ENCODE data around the gene TBXAS1. TPM values are rescaled to one million over a fixed set of nuclear protein-coding genes. Genes with fewer than 3 reads are reported as not detected.

Gene TBXAS1
- total RNA-seq, 1 donor from 2014 or later = 9.9 TPM

GRCh38 chr7:139948587-139949335, 119.7 kb downstream of the TBXAS1 start:
- Histone ChIP-seq H3K9me3 (ENCODE audit: control insufficient read depth in 3 of 3, low read length in 3 of 3) (peaks cover 0 to 5% (median 4%) of the 10 kb centered on the region in 3 donors), H3K27ac (ENCODE audit: low read depth, low read length) (no peak overlapping the region), H3K9ac (ENCODE audit: low read depth in 1 of 3, low read length in 3 of 3) (no peak overlapping the region), H3K4me3 (ENCODE audit: low read length in 3 of 3) (no peak overlapping the region), H3K36me3 (ENCODE audit: control insufficient read depth in 3 of 3, insufficient read depth in 3 of 3, low read length in 3 of 3) (peaks cover 0 to 2% (median 0%) of the 10 kb centered on the region in 3 donors), H3K27me3 (ENCODE audit: control insufficient read depth in 3 of 3, insufficient read depth in 3 of 3, low read length in 3 of 3) (peaks cover 0 to 6% (median 5%) of the 10 kb centered on the region in 3 donors), H3K4me1 (ENCODE audit: control insufficient read depth in 3 of 3, insufficient read depth in 3 of 3, low read length in 3 of 3) (no peaks in the 10 kb centered on the region)

GRCh38 chr7:139949629-139950028, 120.6 kb downstream of the TBXAS1 start:
- H3K27me3 ChIP-seq (ENCODE audit: control insufficient read depth in 3 of 3, insufficient read depth in 3 of 3, low read length in 3 of 3) = peaks cover 0 to 5% (median 2%) of the 10 kb centered on the region in 3 donors
- peaks cover 0 to 5% (median 4%) of the 10 kb centered on the region in 3 donors for H3K9me3 ChIP-seq (ENCODE audit: control insufficient read depth in 3 of 3, low read length in 3 of 3)
- no peaks in the 10 kb centered on the region for H3K4me1 ChIP-seq (ENCODE audit: control insufficient read depth in 3 of 3, insufficient read depth in 3 of 3, low read length in 3 of 3)
- H3K27ac ChIP-seq (ENCODE audit: low read depth, low read length) = no peak overlapping the region
- H3K9ac ChIP-seq (ENCODE audit: low read depth in 1 of 3, low read length in 3 of 3) = no peak overlapping the region
- H3K36me3 ChIP-seq (ENCODE audit: control insufficient read depth in 3 of 3, insufficient read depth in 3 of 3, low read length in 3 of 3) = peaks cover 0 to 2% (median 0%) of the 10 kb centered on the region in 3 donors
- H3K4me3 ChIP-seq (ENCODE audit: low read length in 3 of 3) = no peak overlapping the region

- Histone ChIP-seq H3K27ac (ENCODE audit: low read depth, low read length) (no peak overlapping the region), H3K9ac (ENCODE audit: low read depth in 1 of 3, low read length in 3 of 3) (no peak overlapping the region), H3K4me1 (ENCODE audit: control insufficient read depth in 3 of 3, insufficient read depth in 3 of 3, low read length in 3 of 3) (no peaks in the 10 kb centered on the region), H3K27me3 (ENCODE audit: control insufficient read depth in 3 of 3, insufficient read depth in 3 of 3, low read length in 3 of 3) (peaks cover 0 to 3% (median 0%) of the 10 kb centered on the region in 3 donors), H3K4me3 (ENCODE audit: low read length in 3 of 3) (no peak overlapping the region), H3K36me3 (ENCODE audit: control insufficient read depth in 3 of 3, insufficient read depth in 3 of 3, low read length in 3 of 3) (no peaks in the 10 kb centered on the region), H3K9me3 (ENCODE audit: control insufficient read depth in 3 of 3, low read length in 3 of 3) (peaks cover 0 to 2% (median 0%) of the 10 kb centered on the region in 3 donors)
Measured at GRCh38 chr7:139950881-139951525, 121.9 kb downstream of the TBXAS1 start.

GRCh38 chr7:139953229-139953628, 124.2 kb downstream of the TBXAS1 start:
- Histone ChIP-seq H3K4me1 (ENCODE audit: control insufficient read depth in 3 of 3, insufficient read depth in 3 of 3, low read length in 3 of 3) (no peaks in the 10 kb centered on the region), H3K27me3 (ENCODE audit: control insufficient read depth in 3 of 3, insufficient read depth in 3 of 3, low read length in 3 of 3) (no peaks in the 10 kb centered on the region), H3K9ac (ENCODE audit: low read depth in 1 of 3, low read length in 3 of 3) (no peak overlapping the region), H3K27ac (ENCODE audit: low read depth, low read length) (no peak overlapping the region), H3K4me3 (ENCODE audit: low read length in 3 of 3) (no peak overlapping the region), H3K36me3 (ENCODE audit: control insufficient read depth in 3 of 3, insufficient read depth in 3 of 3, low read length in 3 of 3) (no peaks in the 10 kb centered on the region), H3K9me3 (ENCODE audit: control insufficient read depth in 3 of 3, low read length in 3 of 3) (no peaks in the 10 kb centered on the region)

- H3K27ac ChIP-seq (ENCODE audit: low read depth, low read length) = no peak overlapping the region
- H3K27me3 ChIP-seq (ENCODE audit: control insufficient read depth in 3 of 3, insufficient read depth in 3 of 3, low read length in 3 of 3) = no peaks in the 10 kb centered on the region
- no peaks in the 10 kb centered on the region for H3K36me3 ChIP-seq (ENCODE audit: control insufficient read depth in 3 of 3, insufficient read depth in 3 of 3, low read length in 3 of 3)
- H3K4me3 ChIP-seq (ENCODE audit: low read length in 3 of 3) = no peak overlapping the region
- H3K9ac ChIP-seq (ENCODE audit: low read depth in 1 of 3, low read length in 3 of 3) = no peak overlapping the region
- H3K4me1 ChIP-seq (ENCODE audit: control insufficient read depth in 3 of 3, insufficient read depth in 3 of 3, low read length in 3 of 3) = no peaks in the 10 kb centered on the region
- H3K9me3 ChIP-seq (ENCODE audit: control insufficient read depth in 3 of 3, low read length in 3 of 3) = no peaks in the 10 kb centered on the region
Measured at GRCh38 chr7:139955109-139955820, 126.2 kb downstream of the TBXAS1 start.

GRCh38 chr7:139958599-139959284, 129.7 kb downstream of the TBXAS1 start:
- no peaks in the 10 kb centered on the region for H3K9me3 ChIP-seq (ENCODE audit: control insufficient read depth in 3 of 3, low read length in 3 of 3)
- no peak overlapping the region for H3K4me3 ChIP-seq (ENCODE audit: low read length in 3 of 3)
- no peaks in the 10 kb centered on the region for H3K27me3 ChIP-seq (ENCODE audit: control insufficient read depth in 3 of 3, insufficient read depth in 3 of 3, low read length in 3 of 3)
- no peaks in the 10 kb centered on the region for H3K4me1 ChIP-seq (ENCODE audit: control insufficient read depth in 3 of 3, insufficient read depth in 3 of 3, low read length in 3 of 3)
- no peak overlapping the region for H3K9ac ChIP-seq (ENCODE audit: low read depth in 1 of 3, low read length in 3 of 3)
- no peak overlapping the region for H3K27ac ChIP-seq (ENCODE audit: low read depth, low read length)
- no peaks in the 10 kb centered on the region for H3K36me3 ChIP-seq (ENCODE audit: control insufficient read depth in 3 of 3, insufficient read depth in 3 of 3, low read length in 3 of 3)

- Histone ChIP-seq H3K27ac (ENCODE audit: low read depth, low read length) (no peak overlapping the region), H3K27me3 (ENCODE audit: control insufficient read depth in 3 of 3, insufficient read depth in 3 of 3, low read length in 3 of 3) (no peaks in the 10 kb centered on the region), H3K36me3 (ENCODE audit: control insufficient read depth in 3 of 3, insufficient read depth in 3 of 3, low read length in 3 of 3) (no peaks in the 10 kb centered on the region), H3K4me1 (ENCODE audit: control insufficient read depth in 3 of 3, insufficient read depth in 3 of 3, low read length in 3 of 3) (no peaks in the 10 kb centered on the region), H3K9me3 (ENCODE audit: control insufficient read depth in 3 of 3, low read length in 3 of 3) (no peaks in the 10 kb centered on the region), H3K9ac (ENCODE audit: low read depth in 1 of 3, low read length in 3 of 3) (no peak overlapping the region), H3K4me3 (ENCODE audit: low read length in 3 of 3) (no peak overlapping the region)
Measured at GRCh38 chr7:139959285-139959628, 130.2 kb downstream of the TBXAS1 start.

- no peak overlapping the region for H3K27ac ChIP-seq (ENCODE audit: low read depth, low read length)
- H3K4me3 ChIP-seq (ENCODE audit: low read length in 3 of 3) = no peak overlapping the region
- no peaks in the 10 kb centered on the region for H3K9me3 ChIP-seq (ENCODE audit: control insufficient read depth in 3 of 3, low read length in 3 of 3)
- no peaks in the 10 kb centered on the region for H3K27me3 ChIP-seq (ENCODE audit: control insufficient read depth in 3 of 3, insufficient read depth in 3 of 3, low read length in 3 of 3)
- H3K36me3 ChIP-seq (ENCODE audit: control insufficient read depth in 3 of 3, insufficient read depth in 3 of 3, low read length in 3 of 3) = no peaks in the 10 kb centered on the region
- no peak overlapping the region for H3K9ac ChIP-seq (ENCODE audit: low read depth in 1 of 3, low read length in 3 of 3)
- no peaks in the 10 kb centered on the region for H3K4me1 ChIP-seq (ENCODE audit: control insufficient read depth in 3 of 3, insufficient read depth in 3 of 3, low read length in 3 of 3)
Measured at GRCh38 chr7:139959718-139960117, 130.7 kb downstream of the TBXAS1 start.

- Histone ChIP-seq H3K4me1 (ENCODE audit: control insufficient read depth in 3 of 3, insufficient read depth in 3 of 3, low read length in 3 of 3) (no peaks in the 10 kb centered on the region), H3K9ac (ENCODE audit: low read depth in 1 of 3, low read length in 3 of 3) (no peak overlapping the region), H3K27ac (ENCODE audit: low read depth, low read length) (no peak overlapping the region), H3K9me3 (ENCODE audit: control insufficient read depth in 3 of 3, low read length in 3 of 3) (no peaks in the 10 kb centered on the region), H3K4me3 (ENCODE audit: low read length in 3 of 3) (no peak overlapping the region), H3K27me3 (ENCODE audit: control insufficient read depth in 3 of 3, insufficient read depth in 3 of 3, low read length in 3 of 3) (no peaks in the 10 kb centered on the region), H3K36me3 (ENCODE audit: control insufficient read depth in 3 of 3, insufficient read depth in 3 of 3, low read length in 3 of 3) (no peaks in the 10 kb centered on the region)
Measured at GRCh38 chr7:139960157-139960556, 131.1 kb downstream of the TBXAS1 start.
